ENCODE results near the gene SPPL2B. TPM values are rescaled to one million over a fixed set of nuclear protein-coding genes. Genes with fewer than 3 reads are reported as not detected.

Gene SPPL2B
- total RNA-seq, 2 donors from 2014 or later = 75.8 to 202 TPM

GRCh38 chr19:2362970-2363300 lies 34.5 kb downstream of the SPPL2B start:
- 72 to 81% methylated on average over 8 to 15 of the region's 15 CpGs for WGBS, 2 donors

GRCh38 chr19:2363419-2363818 lies 34.9 kb downstream of the SPPL2B start:
- DNase-seq (no peak), ATAC-seq (no peak)
- Histone ChIP-seq H3K36me3 (replicated peaks in 1 of 2; ENCODE audit: insufficient read depth in 1 of 2, low read depth in 2 of 2) (no peaks in the 10 kb centered on the region), H3K27me3 (peaks cover 0 to 10% of the 10 kb centered on the region in 2 donors), H3K4me3 (no peak overlapping the region), H3K4me1 (no peaks in the 10 kb centered on the region), H3K9me3 (no peaks in the 10 kb centered on the region), H3K27ac (no peak overlapping the region)
- WGBS, 2 donors = 61 to 65% methylated on average over 12 to 16 of the region's 17 CpGs
- intact Hi-C loops (cut with DNase I) = no loop called here
- TF ChIP-seq POLR2A (IDR thresholded peaks at IDR 0.05) (no peak), CTCF (IDR thresholded peaks at IDR 0.05) (no peak)

More at GRCh38 chr19:2362970-2363300, 34.5 kb downstream of the SPPL2B start:
- intact Hi-C loops (cut with DNase I) = no loop called here
- no peaks in the 10 kb centered on the region for H3K9me3 ChIP-seq
- H3K27ac ChIP-seq = no peak overlapping the region
- DNase-seq (no peak), ATAC-seq (no peak)
- H3K4me3 ChIP-seq = no peak overlapping the region
- no peak for TF ChIP-seq CTCF (IDR thresholded peaks at IDR 0.05)
- H3K4me1 ChIP-seq = no peaks in the 10 kb centered on the region
- H3K36me3 ChIP-seq (replicated peaks in 1 of 2; ENCODE audit: insufficient read depth in 1 of 2, low read depth in 2 of 2) = no peaks in the 10 kb centered on the region
- peaks cover 0 to 10% of the 10 kb centered on the region in 2 donors for H3K27me3 ChIP-seq

GRCh38 chr19:2365201-2365970 lies 36.9 kb downstream of the SPPL2B start:
- no peak for TF ChIP-seq POLR2A (IDR thresholded peaks at IDR 0.05)
- no peak for TF ChIP-seq CTCF (IDR thresholded peaks at IDR 0.05)
- H3K27me3 ChIP-seq = peaks cover 0 to 10% of the 10 kb centered on the region in 2 donors
- no peak for ATAC-seq
- intact Hi-C loops (cut with DNase I) = no loop called here
- H3K4me1 ChIP-seq = no peaks in the 10 kb centered on the region
- WGBS, 2 donors = 55 to 78% methylated on average over 10 of the region's 10 CpGs
- no peak for DNase-seq
- H3K36me3 ChIP-seq (replicated peaks in 1 of 2; ENCODE audit: insufficient read depth in 1 of 2, low read depth in 2 of 2) = no peaks in the 10 kb centered on the region
- no peak overlapping the region for H3K4me3 ChIP-seq
- H3K27ac ChIP-seq = no peak overlapping the region
- H3K9me3 ChIP-seq = no peaks in the 10 kb centered on the region

- DNase-seq (no peak), ATAC-seq (no peak)
- H3K4me1 ChIP-seq = no peaks in the 10 kb centered on the region
- 71 to 77% methylated on average over 10 to 16 of the region's 16 CpGs for WGBS, 2 donors
- intact Hi-C loops (cut with DNase I) = no loop called here
- TF ChIP-seq POLR2A (IDR thresholded peaks at IDR 0.05) (no peak), CTCF (IDR thresholded peaks at IDR 0.05) (no peak)
- no peaks in the 10 kb centered on the region for H3K9me3 ChIP-seq
- H3K36me3 ChIP-seq (replicated peaks in 1 of 2; ENCODE audit: insufficient read depth in 1 of 2, low read depth in 2 of 2) = no peaks in the 10 kb centered on the region
- no peak overlapping the region for H3K4me3 ChIP-seq
- H3K27me3 ChIP-seq = no peaks in the 10 kb centered on the region
- H3K27ac ChIP-seq = no peak overlapping the region
These were observed 43.2 kb downstream of the SPPL2B start for GRCh38 chr19:2371656-2372055.

GRCh38 chr19:2372076-2372612 lies 43.7 kb downstream of the SPPL2B start:
- Histone ChIP-seq H3K9me3 (no peaks in the 10 kb centered on the region), H3K36me3 (replicated peaks in 1 of 2; ENCODE audit: insufficient read depth in 1 of 2, low read depth in 2 of 2) (no peaks in the 10 kb centered on the region), H3K4me3 (no peak overlapping the region), H3K4me1 (no peaks in the 10 kb centered on the region), H3K27me3 (no peaks in the 10 kb centered on the region), H3K27ac (no peak overlapping the region)
- WGBS, 2 donors = 42 to 47% methylated on average over 11 of the region's 11 CpGs
- no peak for ATAC-seq
- TF ChIP-seq CTCF (IDR thresholded peaks at IDR 0.05) = no peak
- TF ChIP-seq POLR2A (IDR thresholded peaks at IDR 0.05) = no peak
- intact Hi-C loops (cut with DNase I) = no loop called here
- no peak for DNase-seq

All from body of pancreas (tissue), 4 donors.